HG02642 (cell line): Measurements from ENCODE around the gene SBNO2.
"Not testable (repeated sequence)": the region's sequence is repeated elsewhere in the genome, so short reads cannot be mapped to it uniquely, and the experiment has no call there.

Experiments used
- ATAC-seq: cut with Tn5 transposase; IDR thresholded peaks from one replicate; pipeline ENCODE4 v1.9.1; 2021; ENCODE audit warnings: mild to moderate bottlenecking; ENCODE audit not compliant: unreplicated experiment, poor library complexity

Gene SBNO2

DNA sequence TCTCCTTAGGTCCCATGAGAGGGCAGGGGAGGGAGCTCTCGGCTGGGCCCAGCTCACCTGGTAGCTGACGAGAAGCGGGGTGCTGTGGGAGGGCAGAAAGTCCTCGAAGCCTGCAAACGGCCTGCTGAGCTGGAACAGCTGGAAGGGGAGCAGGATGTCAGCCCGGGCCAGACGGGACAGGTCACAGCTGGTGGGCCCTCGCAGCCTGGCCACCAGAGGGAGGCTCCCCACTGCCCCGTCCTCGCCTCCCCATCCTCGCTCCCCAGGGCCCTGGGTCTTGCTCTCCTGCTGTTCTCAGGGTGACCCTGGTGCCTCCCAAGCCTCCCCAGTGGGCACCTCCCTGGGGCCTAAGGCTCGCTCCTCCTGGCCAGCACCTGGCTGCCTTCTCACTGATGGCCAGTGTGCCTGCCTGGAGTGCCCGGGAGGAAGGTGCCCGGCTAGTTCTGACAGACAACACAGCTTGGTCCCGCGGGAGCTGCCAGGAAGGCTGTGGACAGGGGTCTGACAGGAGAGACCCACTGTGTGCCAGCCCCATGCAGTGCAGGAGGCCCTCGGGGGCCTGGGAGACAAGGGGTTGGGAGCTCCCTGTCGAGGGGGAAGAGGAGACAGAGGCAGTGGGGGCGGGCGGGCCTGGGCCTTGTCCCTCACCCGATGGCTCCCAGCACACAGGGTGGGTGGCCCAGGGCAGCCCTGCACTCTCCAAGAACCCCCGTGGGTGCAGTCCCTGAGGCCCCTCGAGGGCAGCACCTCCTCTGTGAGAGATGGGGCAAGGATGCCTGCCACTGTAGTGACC lies 50.0 kb downstream of the SBNO2 start:
- ATAC-seq, result no peak

DNA sequence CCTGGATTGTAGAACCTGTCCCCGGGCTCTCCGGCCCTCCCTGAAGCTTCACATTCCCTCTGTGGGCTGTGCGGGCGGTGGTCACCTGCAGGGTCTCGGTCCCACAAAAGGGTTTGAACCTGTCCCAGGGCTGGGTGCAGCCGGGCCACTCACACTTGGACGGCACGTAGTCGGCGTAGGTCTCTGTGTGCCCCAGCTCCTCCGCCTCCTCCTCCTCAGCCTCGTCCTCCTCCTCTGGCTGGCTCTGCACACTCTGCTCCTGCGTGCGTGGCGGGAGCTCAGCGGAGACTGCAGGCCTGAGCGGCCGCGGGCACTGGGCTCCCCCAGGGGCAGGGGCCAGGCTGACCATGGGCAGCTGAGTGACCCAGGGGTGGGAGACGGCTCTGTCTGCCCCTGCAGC lies 50.7 kb downstream of the SBNO2 start:
- ATAC-seq, result no peak

DNA sequence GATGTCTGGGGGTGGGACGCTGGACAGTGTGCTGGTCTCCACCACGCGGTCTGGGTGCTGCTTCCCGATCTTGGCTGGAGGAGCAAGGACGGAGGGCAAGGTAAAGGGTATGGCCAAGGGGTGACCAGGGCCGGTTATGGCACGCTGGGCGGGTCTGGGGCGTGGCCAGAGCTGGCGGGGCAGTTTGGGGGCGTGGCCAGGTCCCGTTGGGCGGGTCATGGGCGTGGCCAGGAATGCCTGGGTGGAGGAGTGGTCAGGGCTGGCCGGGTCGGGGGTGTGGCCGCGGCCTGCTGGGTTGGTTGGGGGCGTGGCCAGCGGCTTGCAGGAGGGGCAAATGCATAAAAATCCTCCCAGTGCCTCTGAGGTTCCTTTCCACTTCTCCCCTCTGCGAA lies 51.1 kb downstream of the SBNO2 start:
- peak; percentile 40 for ATAC-seq

DNA sequence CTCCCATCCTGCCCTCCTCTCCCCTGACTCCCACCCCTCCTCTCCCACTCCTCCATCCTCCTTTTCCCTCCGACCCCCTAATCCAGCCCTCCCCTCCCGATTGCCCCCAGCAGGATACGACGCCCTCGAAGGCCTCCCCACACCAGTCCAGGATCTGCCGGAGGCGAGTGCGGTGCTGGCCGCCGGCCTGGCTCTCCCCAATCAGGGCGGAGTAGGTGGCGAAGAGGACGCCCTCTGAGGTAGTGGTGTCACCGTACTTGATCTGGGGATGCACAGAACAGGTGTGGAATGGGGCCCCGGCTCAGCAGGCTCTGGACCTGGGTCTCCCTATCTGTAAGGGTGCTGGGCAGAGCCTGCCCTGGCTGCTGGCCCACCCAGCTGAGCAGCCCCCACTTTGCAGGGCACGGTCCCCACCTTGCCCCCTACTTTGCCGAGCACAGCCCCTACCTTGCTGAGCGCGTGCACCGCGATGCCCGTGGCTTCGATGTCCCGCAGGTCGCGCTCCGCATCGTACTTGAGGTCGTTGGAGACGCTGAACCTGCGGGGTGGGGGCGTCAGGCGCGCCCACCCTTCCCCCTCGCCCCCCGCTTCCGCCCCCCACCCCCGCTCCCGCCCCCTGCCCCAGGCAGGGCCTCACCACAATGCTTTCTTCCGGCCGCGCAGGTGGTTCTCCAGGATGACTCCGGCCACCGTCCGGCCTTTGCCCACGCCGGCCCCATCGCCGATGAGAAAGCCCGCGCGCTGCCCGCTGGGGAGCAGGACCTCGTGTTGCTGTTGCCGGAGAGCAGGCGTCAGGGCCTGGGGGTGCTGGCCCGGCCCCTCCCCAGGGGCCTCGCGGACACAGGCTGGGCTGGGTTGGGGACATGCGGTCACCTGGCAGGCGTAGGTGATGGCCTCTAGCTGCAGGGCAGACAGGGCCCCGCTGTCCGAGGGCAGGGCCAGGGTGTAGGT lies 51.8 kb downstream of the SBNO2 start:
- ATAC-seq, result peak; percentile 10

DNA sequence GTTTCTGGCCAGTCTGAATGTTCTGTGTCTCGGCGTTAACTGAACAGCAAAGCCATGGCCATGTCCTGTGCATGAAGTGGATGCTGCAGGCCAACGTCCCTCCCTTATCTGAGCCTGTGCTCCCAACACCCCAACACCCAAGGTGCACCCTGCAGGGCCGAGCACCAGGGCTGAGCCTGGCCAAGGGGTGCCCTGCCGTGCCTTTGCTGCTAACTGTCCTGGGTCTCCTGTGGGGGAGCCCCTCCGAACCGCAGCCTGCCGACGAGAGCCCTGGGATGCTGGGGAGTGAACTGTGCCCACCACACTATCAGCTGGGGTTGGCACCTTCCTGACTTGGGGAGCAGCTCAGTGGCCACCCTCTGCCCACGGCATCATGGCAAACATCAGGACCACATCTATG lies 52.7 kb downstream of the SBNO2 start:
- no peak for ATAC-seq

DNA sequence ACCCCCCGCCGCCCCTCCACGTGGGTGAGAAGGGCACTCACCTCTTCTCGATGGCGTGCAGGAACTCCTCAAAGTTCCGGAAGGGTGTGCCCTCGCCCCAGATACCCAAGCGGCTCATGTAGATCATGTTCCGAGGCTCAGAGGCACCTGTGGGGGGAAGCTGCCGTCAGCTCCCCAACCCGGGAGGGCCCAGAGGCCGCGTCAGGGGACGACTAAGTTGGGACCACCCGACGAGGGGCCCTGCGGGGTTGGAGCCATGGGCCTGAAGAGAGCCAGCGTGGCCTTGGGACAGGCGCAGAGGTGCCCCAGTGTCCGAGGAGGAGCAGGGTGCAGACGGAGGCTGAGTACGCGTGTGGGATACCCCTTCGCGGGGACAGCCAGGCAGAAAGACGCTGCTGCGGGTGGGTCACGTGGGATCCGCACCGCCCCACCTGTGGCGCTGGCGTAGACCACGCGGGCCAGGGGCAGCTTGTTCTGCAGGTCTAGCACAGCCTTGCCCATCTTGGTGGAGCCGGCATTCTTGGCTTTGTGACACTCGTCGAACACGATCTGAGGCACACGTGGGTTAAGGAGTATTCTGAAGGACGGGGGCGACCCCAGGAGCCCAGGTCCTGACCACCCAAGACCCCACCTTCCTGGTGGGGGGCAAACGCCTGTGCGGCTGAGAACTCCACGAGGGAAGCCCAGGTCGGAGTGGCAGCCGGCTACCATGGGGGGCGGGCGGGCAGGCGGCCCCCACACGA lies 54.4 kb downstream of the SBNO2 start:
- ATAC-seq, result no peak

DNA sequence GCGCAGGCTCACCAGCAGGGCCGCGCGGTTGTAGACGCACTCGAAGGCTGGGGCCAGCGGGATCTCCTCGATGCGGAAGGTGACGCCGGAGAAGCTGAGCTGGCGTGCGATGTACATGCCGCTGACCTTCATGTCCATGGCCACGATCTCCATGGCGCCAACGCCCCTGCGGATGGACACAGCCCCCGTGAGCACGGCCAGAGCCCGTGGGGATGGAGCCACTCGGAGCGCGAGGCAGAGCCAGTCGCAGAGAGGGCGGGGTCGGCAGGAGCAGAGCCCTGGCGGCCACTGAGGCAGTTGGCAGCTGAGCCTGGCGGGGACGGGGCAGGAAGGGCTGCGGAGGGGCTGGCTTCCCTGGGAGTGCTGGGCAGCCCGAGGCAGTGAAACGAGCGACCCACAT lies 55.1 kb downstream of the SBNO2 start:
- ATAC-seq, result no peak

DNA sequence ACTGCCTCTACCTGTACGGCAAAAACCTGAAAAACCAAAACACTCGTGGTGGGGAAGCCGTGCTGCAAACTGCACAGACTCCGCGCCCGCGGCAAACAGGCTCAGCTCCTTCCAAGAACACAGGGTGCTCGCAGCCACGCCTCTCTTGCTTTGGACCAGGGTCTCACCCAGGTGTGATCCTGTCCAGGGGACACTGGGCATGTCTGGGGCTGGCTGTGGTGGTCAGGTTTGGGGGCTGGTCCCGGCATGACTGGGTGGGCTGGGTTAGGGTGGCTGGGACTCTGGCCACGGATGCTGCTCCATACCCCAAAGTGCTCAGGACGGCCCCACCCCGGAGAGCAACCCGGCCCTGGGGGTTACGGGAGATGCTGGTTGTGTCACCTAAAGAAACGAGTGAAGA lies 56.4 kb downstream of the SBNO2 start:
- ATAC-seq, result no peak

DNA sequence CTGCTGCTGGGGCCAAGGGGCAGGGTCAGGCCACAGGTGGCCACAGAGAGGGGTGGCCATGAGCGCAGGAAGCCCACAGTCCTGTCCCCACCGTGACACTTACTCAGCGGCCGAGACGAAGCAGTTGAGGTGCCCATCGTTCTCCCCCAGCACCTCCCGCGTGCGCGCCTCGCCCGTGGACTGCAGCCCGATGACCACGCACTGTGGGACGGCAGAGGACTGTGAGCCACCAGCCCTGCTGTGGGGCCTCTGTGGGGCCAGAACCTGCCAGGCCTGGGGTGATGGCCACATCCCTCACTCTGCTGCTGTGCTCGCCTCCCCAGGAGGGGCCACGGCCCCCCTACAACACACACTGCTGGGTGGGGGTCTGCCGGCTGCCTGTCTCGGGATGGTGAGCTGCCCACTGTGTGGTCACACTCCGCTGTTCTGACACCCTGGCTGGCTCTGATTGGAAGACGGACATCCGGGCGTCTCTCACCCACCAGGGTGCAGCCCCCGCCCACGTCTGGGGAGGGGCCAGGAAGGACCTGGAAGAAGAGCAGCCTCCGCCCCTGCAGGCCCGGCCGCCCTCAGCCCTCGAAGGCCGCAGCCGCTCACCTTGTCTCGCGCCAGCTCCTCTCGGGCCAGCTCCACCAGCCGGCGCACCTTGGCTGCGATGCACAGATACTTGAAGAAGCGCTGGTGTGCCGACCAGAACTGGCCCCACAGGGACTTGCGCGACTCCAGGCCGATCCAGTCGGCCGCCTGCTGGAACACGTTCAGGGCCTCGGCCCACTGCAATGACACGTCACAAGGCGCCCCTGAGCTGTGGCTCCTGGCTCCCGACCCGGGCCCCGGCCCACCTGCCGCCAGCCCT lies 57.1 kb downstream of the SBNO2 start:
- no peak for ATAC-seq

DNA sequence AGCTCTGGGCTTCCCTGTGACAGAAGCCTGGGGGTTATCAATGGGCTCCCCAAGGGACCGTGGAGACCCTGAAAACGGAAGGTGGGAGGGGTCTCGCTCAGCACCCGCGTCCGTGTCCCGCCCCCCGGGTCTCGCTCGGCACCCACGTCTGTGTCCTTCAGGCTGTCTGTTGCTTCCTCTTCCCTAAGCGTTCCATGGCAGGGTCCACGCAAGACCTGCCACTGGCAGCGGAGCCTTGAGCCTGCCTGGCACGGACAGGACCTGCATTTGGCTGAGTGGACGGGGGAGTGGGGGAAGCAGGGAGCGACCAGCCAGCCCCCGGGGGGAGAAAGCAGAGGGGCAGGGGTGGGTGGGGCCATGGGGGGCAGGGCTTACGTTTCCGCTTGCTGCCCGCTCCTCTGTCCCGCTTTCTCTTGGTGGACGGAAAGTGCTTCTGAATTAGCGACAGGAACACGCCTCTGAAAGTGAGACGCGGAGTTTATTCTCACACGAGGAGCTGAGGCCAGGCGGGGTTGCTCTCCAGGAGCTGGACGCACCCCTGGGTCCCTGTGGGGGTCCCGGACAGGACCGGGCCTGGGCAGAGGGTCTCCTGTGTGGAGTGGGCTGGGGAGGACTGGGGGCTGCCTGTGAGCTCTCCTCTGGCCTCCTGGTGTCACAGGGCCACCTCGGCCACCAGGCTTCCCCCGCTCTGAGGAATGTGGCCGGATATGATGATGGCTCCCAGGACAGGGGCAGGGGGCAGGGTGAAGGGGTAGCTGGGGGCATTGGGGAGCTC lies 58.2 kb downstream of the SBNO2 start:
- no peak for ATAC-seq

DNA sequence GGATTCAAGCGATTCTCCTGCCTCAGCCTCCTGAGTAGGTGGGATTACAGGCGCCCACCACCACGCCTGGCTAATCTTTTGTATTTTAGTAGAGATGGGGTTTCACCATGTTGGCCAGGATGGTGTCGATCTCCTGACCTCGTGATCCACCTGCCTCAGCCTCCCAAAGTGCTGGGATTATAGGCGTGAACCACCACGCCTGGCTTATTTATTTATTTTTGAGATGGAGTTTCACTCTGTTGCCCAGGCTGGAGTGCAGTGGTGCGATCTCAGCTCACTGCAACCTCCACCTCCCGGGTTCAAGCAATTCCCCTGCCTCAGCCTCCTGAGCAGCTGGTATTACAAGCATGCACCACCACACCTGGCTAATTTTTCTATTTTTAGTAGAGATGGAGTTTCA lies 59.3 kb downstream of the SBNO2 start:
- not testable (repeated sequence) for ATAC-seq

DNA sequence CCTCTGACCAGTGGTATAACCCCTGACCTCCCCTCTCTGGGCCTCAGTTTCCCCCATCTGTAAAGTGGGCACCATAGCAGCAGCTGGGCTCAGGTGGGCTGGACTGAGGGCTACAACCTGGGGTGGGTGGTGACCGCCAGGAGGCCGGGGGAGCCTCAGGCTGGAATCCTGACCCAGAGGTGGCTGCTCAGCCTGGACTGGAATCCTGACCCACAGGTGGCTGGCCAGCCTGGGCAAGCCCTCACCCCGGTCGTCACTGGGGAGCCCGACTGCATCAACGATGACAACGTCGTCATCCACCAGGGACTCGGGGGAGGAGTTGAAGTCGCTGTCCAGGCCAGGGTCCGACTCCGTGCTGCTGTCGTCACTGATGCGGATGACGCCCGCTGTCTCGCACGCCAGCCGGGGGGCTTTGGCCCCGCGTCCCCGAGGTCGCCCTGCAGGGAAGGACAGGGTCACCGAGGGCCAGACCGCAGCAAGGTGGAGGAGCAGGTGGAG lies 60.0 kb downstream of the SBNO2 start:
- ATAC-seq, result no peak

DNA sequence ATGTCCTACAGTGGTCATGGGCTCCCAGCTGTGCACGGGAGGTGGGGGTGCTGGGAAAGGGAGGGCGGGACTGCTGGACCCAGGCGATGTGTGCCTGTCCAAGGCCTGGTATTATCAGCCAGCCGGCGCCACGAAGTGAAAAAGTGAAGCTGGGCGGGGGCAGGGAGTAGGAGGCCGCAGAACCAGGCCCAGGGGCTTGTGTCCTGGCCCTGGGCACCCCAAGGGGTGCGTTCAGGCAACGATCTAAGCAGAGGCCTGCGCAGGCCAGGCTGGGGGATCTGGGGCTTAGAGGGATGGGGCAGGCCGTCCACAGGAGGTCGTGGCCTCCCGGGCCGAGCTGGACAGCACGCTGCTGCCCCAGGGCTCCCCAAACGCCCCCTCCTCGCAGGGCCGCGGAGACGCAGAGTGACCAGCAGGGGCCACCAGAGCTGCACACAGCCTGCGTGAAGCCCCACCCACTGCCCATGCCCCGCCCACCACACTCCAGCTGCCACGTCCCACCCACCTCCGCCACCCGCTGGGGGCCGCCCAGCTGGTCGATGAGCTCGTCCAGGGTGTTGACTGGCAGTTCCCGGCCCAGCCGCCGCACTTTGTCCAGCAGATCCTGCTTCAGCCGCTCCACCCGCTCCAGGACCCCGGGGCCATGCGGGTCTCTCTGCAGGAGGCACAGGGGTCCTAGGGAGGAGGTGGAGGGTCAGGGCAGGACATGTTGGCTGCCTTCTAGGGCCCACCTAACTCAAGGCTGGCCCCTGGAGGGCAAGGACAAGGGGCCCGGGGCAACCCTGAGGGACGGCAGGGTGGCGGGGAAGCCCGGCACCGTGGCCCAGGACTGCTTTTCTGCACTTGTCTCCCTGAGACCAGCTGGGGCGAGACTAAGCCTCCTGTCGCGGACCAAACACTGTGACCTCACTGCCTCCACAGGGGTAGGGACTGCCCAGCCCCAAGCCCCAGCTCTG lies 60.8 kb downstream of the SBNO2 start:
- ATAC-seq, result peak; percentile 59

DNA sequence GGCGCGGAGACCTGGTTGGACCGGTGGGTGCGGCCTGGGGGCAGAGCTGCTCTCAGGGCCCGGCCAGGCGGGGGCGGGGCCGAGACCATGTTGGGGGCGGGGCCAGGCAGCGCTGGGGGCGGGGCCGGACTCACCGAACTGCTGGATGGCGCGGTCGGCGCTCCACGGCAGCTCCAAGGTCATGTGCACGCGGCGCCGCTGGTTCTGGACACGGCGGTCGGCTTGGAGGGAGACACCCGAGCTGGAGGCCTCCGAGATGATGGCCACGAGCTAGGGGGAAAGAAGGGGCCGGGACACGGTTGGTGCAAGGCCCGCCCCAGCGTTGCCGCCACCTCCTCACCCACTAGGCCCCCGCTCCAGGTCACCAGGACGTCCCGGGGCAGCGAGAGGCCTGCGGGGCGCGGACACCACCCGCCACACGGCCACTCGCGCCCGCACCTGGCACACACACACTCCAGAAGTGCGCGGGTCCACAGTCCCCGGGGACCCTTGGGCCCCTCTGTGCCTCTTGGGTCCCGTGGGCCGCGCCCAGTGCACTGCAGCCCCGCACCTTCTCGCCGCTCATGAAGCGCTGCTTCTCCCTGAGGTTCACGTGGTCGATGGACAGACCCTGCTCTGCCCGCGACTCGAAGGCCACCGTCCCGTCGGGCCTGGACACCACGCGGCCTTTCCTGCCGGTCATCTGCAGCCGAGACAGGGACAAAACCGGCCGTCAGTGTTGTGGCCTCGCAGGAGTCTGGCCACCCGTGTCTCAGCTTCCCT lies 61.6 kb downstream of the SBNO2 start:
- ATAC-seq, result no peak

DNA sequence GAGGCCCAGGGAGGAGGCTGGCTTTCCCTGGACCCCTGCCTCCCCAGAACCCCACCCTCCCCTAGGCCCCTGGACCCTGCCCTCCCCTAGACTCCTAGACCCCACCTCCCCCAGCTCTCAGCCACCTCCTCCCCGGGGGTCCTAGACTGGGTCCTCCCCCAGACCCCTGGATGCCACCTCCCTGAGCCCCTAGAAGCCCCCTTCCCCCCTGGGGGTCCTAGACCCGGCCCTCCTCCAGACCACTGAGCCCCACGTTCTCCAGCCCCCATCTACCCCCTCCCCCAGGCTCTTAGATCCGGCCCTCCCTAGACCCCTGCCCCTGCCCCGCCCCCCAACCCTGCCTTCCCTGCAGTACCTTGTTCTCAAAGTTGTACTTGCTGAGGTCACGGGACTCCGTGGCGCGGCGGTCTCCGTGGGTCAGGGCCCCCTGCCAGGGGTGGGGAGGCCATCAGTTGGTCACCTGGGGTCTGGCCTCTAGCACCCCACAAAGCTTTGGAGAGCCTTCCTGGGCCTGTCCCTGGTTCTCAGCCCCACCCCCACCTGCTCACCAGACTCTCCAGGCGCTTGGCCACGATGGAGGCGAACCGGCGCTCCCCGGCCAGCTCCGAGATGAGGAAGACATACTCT lies 62.3 kb downstream of the SBNO2 start:
- no peak for ATAC-seq

DNA sequence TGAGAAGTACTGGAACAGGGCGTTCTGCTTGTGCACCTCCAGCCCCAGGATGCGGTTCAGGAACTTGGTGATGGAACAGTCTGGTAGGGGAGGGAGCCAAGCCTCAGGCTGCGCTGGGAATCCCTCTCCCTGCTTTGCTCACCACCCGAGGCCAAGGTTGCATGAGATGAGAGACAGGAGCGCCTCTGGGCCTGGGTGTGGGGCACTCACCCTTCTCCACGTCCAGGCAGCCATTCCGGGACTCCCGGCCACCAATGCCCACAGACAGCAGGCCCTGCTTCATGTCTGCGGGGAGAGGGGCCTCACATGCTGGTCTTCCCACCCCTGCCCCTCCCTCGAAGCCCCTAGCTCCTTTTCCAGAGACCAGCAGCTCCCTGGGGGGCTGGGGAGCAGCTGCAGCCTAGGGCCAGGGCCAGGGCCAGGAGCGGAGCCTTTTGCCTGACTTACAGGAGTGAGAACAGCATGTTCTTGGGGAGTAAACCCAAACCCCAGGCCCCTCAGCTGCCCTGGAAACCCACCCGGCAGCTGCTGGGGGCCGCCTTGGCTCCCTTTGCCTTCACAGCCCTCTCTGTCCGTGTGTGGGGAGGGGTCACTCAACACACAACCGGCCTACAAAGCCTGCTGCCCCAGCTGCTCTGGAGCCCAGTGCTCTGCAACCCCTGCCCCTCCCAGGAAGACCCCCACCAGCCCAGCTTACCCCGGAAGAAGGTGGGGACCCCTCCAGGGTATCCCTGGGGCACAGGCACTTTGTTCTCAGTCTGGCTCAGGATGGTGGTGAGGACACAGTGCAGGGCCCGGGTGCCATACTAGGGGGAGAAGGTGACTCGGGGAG lies 63.0 kb downstream of the SBNO2 start:
- no peak for ATAC-seq
